HFFc6 (cell line): ENCODE results near the gene POU3F1. TPM values are rescaled to one million over a fixed set of nuclear protein-coding genes. Genes with fewer than 3 reads are reported as not detected.

Source experiments
- DNase-seq: peaks from one replicate; pipeline ENCODE4 v3.0.0-alpha.2; 2018
- H3K27ac Mint-ChIP-seq: 2 replicates; pipeline ENCODE4 v1.8.0; 2020; ENCODE audit warnings: mild to moderate bottlenecking, mixed read lengths
- H3K27me3 Mint-ChIP-seq: 2 replicates; pipeline ENCODE4 v1.8.0; 2021; ENCODE audit warnings: mild to moderate bottlenecking, moderate library complexity, mixed read lengths; ENCODE audit not compliant: insufficient read depth
- H3K36me3 Mint-ChIP-seq: 2 replicates; pipeline ENCODE4 v1.8.0; 2021; ENCODE audit warnings: low read depth, mixed read lengths
- H3K4me1 Mint-ChIP-seq: 2 replicates; pipeline ENCODE4 v1.8.0; 2020; ENCODE audit warnings: low read depth, mixed read lengths
- H3K4me3 Mint-ChIP-seq: 2 replicates; pipeline ENCODE4 v1.8.0; 2020; ENCODE audit warnings: mild to moderate bottlenecking, moderate library complexity, mixed read lengths
- H3K9me3 Mint-ChIP-seq: 2 replicates; pipeline ENCODE4 v1.8.0; 2020; ENCODE audit warnings: mild to moderate bottlenecking, mixed read lengths
- CTCF ChIP-seq: fragments of 200-600 bp; sonication (generic); IDR thresholded peaks from 2 replicates; pipeline ENCODE4 v1.5.0; 2021; ENCODE audit warnings: antibody characterized with exemption, mild to moderate bottlenecking
- total RNA-seq, 6 experiments: library from RNA; stranded (reverse); fragmentation: NEBNext Ultra II Directional; extraction: Animal tissue kit (Norgen Biotek cat#: 25700); gene quantifications; 2 replicates in 1 of 6; 3 replicates in 5 of 6; pipeline ENCODE4 v1.2.3, GENCODE V29; 2021

Gene POU3F1
- total RNA-seq, 6 experiments from 2014 or later, result 0.11 TPM; not detected in 5

- DNase-seq, result no peak
- H3K4me1 Mint-ChIP-seq, result peaks cover 42% of the 10 kb centered on the region
- no peaks in the 10 kb centered on the region for H3K9me3 Mint-ChIP-seq
- H3K27ac Mint-ChIP-seq, result peak overlapping the region; percentile 16; the same call in 1 of the 2 replicates
- no peak for TF ChIP-seq CTCF
- no peak overlapping the region for H3K4me3 Mint-ChIP-seq
- H3K27me3 Mint-ChIP-seq, result peaks cover 3% of the 10 kb centered on the region; the same call in 1 of the 2 replicates
- peaks cover 5% of the 10 kb centered on the region; the same call in 1 of the 2 replicates for H3K36me3 Mint-ChIP-seq
Measured at GRCh38 chr1:38027201-38028104, 19.1 kb downstream of the POU3F1 start.

DNA sequence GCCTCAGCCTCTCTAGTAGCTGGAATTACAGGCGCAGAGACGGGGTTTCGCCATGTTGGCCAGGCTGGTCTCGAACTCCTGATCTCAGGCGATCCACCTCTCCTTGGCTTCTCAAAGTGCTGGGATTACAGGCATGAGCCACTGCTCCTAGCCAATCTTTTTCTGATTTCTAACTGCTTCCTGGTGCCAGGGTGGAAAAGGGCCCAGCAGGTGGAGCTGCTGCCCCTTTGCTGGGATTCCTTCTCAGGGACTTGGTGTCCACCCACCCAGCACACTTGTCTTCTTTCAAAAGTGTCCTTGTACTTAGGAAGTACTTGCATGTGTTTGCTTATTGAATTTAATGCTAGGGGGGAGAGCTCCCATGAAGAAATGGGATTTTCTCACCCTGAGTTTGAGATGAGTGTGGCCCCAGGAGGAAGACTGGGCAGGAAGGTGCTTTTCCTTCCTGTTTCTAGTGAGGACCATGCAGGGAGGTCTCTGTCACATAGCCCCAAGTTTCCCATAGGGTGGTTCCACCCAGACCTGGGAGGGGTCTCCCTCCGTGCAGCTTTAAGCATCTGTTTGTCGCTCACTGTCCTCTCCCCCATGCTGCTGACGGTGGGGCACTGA lies 19.9 kb downstream of the POU3F1 start:
- peaks cover 3% of the 10 kb centered on the region; the same call in 1 of the 2 replicates for H3K27me3 Mint-ChIP-seq
- H3K36me3 Mint-ChIP-seq, result peaks cover 7% of the 10 kb centered on the region; the same call in 1 of the 2 replicates
- no peak overlapping the region for H3K4me3 Mint-ChIP-seq
- peaks cover 42% of the 10 kb centered on the region for H3K4me1 Mint-ChIP-seq
- peak; percentile 52 for DNase-seq
- H3K27ac Mint-ChIP-seq, result no peak overlapping the region
- no peaks in the 10 kb centered on the region for H3K9me3 Mint-ChIP-seq
- TF ChIP-seq CTCF, result peak; percentile 86

DNA sequence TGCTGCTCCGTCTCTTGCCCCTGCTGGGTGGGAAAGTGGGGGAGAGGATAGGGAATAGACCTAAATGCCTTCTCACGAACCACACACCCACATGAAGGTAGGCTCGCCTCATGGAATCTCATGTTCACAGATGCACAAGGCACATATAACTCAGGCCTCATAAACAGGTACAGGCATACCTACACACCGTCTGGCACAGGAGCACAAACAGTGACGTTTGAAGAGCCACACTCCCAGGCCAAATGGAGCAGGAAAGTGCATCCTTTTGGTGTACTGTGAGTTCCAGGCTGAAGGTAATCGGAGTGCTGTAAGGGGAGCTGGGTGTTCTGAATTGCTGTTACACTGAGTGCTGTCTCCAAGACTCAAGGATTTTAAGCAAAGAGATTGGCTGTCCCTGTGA lies 20.9 kb downstream of the POU3F1 start:
- DNase-seq, result no peak
- Mint-ChIP-seq H3K4me3 (no peak overlapping the region), H3K27me3 (peaks cover 3% of the 10 kb centered on the region; the same call in 1 of the 2 replicates), H3K36me3 (peaks cover 7% of the 10 kb centered on the region; the same call in 1 of the 2 replicates), H3K9me3 (no peaks in the 10 kb centered on the region), H3K27ac (no peak overlapping the region), H3K4me1 (peaks cover 41% of the 10 kb centered on the region)
- TF ChIP-seq CTCF, result no peak

DNA sequence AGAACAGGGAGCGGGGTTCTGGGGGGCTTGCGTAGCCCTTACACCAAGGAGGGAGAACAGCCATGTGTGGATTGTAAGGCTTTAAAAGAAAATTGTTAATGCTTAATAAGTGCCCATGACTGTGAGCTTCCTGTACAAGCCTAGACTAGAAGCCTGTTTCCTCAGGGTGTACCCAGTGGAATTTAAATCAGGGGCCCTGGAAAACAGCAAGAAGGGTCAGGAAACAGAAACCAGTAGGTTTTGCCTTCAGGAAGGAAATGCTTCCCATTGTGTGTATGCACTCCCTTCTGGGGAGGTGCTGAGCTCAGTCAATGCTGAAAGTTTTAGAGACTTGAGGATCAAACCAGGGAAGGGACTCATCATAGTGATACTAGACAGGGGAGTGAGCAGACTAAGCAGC lies 21.4 kb downstream of the POU3F1 start:
- Mint-ChIP-seq H3K4me1 (peaks cover 36% of the 10 kb centered on the region), H3K27me3 (peaks cover 3% of the 10 kb centered on the region; the same call in 1 of the 2 replicates), H3K27ac (no peak overlapping the region), H3K36me3 (peaks cover 11% of the 10 kb centered on the region), H3K4me3 (no peak overlapping the region), H3K9me3 (no peaks in the 10 kb centered on the region)
- no peak for DNase-seq
- TF ChIP-seq CTCF, result no peak

DNA sequence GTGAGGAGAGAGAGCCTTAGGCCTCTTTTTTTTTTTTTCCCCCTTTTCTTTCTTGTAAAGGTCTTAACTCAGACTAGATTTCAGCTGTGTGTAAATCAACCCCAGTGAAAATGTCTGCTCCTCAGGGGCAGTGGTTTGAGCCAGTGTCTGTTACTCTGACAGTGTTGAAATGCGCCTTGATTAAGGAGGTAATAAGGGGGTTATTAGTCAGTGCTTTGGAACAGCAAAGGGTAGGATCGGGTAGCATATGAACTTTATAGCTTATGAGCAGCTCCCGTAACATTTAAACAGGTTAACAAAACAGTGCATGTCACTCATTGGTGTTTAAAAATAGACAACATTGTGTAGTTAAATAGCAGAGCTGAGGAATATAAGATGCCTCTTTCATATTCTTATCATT lies 23.8 kb downstream of the POU3F1 start:
- no peaks in the 10 kb centered on the region for H3K9me3 Mint-ChIP-seq
- no peak for TF ChIP-seq CTCF
- H3K4me1 Mint-ChIP-seq, result peaks cover 12% of the 10 kb centered on the region
- peaks cover 1% of the 10 kb centered on the region; the same call in 1 of the 2 replicates for H3K27me3 Mint-ChIP-seq
- H3K27ac Mint-ChIP-seq, result no peak overlapping the region; the same call in 1 of the 2 replicates
- H3K36me3 Mint-ChIP-seq, result peaks cover 21% of the 10 kb centered on the region
- no peak overlapping the region for H3K4me3 Mint-ChIP-seq
- no peak for DNase-seq
